NCI-H748 (cell line): ENCODE data around the gene MACROD2.

Experiments used
- DNase-seq: peaks from one replicate; lab custom pipeline; 2025; ENCODE audit not compliant: unreplicated experiment; lab: John Stamatoyannopoulos, UW

MACROD2 gene

GRCh38 chr20:15740046-15740775 lies 1744.9 kb downstream of the MACROD2 start:
- no peak for DNase-seq

DNA sequence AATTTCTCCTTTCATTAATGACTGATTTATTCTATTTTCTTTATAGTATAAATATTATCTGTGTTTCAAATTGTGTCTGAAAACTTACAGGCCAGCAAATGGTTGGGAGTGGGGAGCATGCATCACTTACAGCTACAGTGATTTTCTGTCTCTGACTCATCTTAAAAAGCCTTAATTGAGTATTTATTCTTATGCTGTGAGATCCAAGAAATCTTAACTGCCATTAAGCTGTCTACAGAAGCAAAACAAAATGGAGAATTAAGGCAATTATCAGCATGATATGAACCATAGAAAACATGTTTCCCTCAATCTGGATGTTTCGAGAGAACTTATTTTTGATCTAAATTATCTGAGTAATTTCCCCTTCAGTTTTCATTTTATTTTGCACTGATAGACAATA lies 1746.8 kb downstream of the MACROD2 start:
- no peak for DNase-seq

DNA sequence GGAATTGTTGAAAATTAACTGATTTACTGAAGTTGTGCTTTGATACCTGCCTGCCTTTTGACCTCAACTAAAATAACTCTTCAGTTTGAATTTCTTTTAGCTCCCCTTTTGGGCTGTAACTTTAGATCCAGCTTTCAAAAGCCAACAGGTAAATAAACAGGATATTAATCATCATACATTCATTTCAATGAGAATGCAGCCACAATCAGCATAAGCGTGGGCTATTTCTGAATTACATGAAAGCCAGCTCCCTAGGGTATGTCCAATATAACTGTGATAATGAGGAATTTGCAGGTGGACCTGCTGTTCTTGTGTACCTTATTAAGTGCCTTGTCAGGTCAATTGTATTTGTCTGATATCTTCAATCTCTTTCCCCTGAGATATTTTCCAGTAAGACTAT lies 1747.3 kb downstream of the MACROD2 start:
- no peak for DNase-seq

DNA sequence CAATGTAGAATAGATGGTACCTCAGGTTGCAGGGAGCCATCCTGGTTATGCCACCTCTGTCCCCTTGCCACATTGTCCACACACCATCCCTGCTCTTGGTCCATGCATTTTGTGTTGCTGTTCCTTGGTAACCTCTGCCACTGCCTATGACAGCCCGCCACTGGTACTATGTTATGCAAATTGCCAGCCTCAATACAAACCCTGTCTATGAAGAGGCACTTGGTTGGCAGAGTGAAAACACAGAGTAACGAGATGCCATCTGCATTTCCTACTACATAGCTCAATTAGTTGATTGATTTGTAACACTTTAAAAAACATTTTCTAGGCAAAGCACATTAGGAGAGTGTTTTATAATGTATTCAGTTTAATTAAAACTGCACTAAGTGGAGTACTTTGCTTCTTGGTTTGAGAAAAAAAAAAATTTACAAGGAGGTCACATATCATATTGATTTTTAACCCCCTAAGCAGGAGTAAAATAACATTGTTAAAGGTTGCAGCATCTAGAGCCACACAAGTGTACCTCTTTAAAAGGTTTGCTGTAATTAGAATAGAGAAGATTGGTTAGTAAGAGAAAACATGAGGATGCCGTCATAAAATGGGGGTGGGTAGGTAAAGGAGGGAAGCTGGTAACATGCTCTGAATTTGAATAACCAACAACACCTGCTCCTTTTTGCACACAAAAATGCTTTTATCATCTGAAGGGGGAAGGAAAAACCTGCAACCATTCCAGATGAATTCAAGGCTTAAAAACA lies 1760.9 kb downstream of the MACROD2 start:
- no peak for DNase-seq

DNA sequence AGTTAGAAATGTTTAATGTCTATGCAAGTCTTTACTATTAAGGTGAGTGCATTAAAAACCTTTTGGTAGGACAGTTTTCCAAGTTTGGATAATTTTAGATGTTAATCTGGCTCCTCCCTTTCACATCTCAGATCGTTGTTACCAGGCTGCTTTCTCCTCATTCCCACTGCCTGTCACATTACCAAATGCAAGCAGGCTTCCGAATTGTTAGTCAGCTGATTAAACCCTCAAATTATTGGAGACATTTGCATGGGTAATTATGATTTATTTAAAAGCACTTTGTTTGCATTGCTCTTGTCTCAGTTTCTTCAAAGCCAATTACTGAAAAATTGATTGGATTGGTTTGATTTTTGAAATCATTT lies 1761.4 kb downstream of the MACROD2 start:
- DNase-seq, result no peak

DNA sequence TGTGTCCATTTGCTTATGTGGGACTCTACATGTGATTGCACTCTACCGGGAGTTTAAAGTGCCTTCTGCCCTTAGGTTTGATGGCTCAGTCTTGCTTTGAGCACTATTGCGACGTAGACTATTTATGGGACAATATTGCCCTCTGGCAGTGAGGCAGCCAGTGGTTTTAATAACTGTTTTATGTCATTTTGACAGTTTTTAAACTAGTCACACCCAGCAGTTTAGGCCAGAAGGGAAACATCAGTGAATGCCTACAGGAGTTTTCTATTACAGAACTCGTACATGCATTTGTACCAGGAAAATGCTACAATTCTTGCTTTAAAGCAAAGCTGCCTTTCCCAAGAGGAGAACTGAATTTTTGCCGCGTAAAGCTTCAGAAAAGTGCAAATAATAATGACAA lies 1764.3 kb downstream of the MACROD2 start:
- no peak for DNase-seq

DNA sequence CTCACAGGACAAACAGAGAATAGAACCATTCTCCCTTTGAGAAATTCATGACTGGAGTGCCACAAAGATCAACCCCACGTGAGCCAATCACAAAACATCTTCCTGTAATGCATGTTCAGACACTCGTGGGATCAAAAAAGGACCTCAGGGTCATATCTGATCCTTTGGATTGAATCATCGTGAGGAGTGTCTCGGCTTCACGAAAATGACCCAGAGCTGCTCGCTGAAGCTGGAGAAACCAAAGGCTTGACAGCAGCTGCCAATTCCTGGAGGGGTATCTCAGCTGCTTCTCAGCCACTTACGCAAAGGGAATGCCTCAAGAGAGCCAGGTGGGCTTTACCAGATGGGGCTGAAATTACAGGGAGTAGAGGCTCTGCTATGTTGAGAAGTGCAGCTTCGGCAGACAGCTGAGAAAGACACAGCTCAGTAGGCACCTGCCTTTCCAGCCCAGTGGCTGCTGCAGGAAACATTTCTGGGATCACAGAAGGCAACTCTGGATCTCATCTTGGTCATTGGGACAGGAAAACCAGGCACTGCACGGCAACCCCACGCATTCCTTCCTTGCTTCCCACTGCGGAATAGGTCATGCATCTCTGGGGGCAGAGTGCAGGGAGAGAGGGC lies 1764.8 kb downstream of the MACROD2 start:
- DNase-seq, result no peak

DNA sequence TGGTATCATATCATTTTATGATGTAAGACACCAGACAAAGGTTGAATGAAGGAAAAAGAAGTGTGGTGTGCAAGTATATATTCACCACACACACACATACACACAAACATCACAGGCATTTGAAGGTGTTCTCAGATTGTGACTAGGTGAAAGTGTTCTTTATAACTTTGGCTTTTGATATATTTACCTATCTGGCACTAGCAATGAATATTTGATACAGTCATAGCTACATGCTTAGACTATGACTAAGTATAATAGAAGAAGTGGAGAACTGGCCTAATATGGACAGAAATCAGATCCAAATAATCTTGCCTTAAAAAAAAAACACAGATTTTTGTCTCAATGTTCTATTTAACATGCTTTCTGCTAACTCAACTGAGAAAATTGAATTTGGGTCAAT lies 1768.0 kb downstream of the MACROD2 start:
- no peak for DNase-seq

GRCh38 chr20:15767586-15767985 lies 1772.3 kb downstream of the MACROD2 start:
- no peak for DNase-seq

- DNase-seq, result no peak
These were observed 1772.9 kb downstream of the MACROD2 start for GRCh38 chr20:15767999-15768741.

- DNase-seq, result no peak
These were observed 1777.5 kb downstream of the MACROD2 start for GRCh38 chr20:15772826-15773225.

GRCh38 chr20:15774926-15775325 lies 1779.6 kb downstream of the MACROD2 start:
- no peak for DNase-seq

GRCh38 chr20:15776770-15777466 lies 1781.6 kb downstream of the MACROD2 start:
- DNase-seq, result no peak

DNA sequence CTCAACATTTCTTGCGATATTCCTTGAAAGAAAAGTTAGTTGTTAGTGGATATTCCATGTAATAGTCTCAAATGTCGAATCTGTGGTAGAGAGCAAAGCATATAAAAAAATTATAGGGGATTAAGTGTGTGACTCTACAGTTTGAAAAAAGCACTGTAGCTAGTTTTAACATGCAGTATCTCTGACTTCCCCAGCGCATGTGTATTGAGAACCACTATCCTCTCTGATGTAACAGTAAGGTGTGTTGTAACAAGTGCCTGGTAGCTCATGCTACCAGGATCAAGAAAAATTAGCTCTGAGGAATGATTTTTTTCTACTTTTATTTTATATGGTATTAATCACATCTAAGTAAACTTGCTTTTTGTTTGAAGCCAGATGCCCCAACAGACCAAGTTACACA lies 1788.7 kb downstream of the MACROD2 start:
- no peak for DNase-seq

DNA sequence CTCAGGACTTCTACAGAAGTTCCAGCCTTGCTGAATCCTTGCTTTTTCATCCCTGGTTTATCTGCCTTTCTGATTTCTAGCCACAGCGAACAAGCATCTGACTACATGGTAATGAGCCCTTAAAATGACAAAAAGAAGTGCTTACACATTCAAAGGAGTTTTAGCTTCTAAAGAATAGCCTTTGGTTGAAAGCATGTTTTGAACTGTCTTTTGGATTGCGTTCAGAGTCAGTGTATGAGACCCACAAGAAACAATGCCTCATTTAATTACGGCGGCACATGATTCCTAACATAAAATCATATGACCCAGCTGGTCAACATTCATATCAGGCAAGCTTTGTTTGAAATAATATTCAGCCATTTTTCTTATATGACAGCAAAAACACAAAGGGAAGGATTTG lies 1793.8 kb downstream of the MACROD2 start:
- DNase-seq, result no peak

DNA sequence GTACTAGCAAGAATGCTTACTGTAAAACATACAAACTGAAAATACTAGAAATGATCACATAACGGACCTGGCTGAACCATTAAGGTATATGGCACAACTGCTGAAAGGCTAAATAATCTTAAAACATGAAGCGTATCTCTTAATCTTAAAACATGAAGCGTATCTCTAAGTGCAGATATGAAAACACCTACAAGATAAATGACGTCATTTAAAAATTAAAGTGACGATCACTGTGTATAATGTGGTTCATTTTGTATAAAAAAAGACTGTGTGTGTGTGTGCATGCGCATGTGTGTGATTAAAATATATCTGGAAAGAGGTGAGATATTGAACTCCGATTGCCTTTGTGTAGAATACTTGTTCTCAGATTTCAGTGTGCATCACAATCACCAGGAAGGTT lies 1797.5 kb downstream of the MACROD2 start:
- no peak for DNase-seq

DNA sequence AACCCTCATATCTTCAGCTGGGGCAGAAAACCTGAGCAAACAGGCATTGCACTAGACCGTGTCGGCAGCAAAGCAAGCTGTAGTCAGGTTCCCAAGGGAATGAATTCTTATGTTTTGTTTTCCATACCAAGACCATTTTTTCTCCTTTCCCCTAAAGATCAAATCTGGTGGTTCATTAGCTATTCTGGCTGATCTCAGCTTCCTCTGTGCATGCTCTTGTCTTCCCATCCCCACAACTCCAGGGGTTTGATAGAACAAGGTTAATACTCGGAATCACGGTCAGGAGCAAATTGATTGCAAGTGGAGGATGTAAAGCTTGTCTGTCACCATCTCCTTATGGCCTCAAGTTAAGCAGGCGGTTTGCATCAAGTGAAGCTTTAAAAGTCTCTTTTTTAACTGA lies 1799.1 kb downstream of the MACROD2 start:
- DNase-seq, result no peak

DNA sequence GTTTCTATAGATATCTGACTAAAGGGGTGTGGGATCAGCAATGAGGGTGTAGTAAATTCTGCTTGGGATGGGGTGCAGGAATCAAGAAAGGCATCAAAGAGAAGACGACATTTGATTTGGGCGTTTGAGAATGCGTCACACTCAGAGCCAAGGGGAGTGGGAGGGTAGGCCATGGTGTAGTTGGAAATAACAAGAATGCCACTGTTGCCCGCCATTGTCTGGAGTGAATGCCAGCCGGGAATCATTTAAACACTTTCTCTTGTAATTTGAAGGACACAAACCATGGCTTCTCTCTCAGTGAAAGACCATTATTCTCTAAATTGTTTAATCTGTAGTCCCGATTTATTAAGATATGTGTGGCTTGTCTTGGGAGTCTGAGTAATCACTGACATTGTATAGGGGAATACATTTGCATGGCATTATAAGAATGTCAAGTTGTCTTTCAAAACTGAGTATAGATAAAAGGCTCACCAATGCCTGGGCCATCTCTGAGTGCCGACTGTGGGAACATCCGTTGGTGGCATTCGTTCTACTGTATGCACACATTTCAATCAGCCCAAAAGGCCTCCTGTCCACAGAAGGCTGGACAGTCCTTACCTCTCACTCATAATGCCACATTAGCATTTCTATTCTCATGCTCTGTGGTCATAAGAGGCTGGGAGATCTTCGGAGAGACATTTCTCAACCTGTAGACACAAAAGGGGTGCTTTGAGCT lies 1800.1 kb downstream of the MACROD2 start:
- no peak for DNase-seq

- no peak for DNase-seq
These were observed 1804.6 kb downstream of the MACROD2 start for GRCh38 chr20:15799871-15800270.

GRCh38 chr20:15802020-15802419 lies 1806.7 kb downstream of the MACROD2 start:
- no peak for DNase-seq
